DMS53 treated with DMSO at 0.1 percent for 48 hours (cell line): Measurements from ENCODE around the gene MYBBP1A.
A peak's percentile ranks its signal among the peaks of the same experiment; 100 is the strongest.

ENCODE experiments used
- DNase-seq: peaks from one replicate; lab custom pipeline; 2025; ENCODE audit not compliant: unreplicated experiment; lab: John Stamatoyannopoulos, UW

The MYBBP1A gene

DNA sequence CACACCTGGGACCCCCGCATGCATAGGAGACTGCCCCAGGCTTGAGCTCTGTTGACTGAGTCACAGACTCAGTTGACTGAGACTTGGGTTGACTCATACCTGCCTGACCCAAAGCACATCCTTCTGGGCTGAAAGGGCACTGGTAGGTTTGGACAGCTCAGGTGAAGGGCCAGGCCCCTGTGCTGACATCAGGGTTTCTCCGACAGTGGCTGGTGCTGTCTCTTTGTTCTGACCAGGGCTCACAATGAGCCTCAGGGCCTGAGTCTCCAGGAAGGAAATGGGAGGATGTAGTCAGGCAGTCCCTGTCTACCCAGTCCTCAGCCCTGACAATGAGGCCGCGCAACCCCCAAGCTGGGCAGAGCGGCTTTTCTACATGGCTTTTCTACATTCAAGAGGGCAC is 50.0 kb downstream of the MYBBP1A start:
- no peak for DNase-seq

DNA sequence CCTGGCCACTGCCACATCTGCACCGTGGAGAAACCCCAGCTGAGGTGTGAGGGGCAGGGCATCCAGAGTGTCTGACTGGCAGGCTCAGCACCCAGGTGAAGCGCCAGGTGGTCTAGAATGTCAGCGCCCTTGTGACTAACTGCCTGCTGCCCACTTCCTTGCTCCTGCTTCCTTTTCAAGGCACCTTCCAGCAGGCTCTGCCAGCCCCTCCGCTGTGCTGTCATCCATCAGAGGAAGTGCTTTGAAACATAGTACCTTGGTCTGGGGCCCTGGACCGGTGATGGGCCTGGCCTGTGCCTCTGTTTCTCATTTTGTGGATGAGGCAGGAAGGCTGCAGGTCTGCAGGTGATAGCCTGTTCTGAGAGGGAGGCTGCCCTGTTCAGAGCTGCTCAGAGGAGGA is 51.0 kb downstream of the MYBBP1A start:
- DNase-seq, result peak; percentile 24

DNA sequence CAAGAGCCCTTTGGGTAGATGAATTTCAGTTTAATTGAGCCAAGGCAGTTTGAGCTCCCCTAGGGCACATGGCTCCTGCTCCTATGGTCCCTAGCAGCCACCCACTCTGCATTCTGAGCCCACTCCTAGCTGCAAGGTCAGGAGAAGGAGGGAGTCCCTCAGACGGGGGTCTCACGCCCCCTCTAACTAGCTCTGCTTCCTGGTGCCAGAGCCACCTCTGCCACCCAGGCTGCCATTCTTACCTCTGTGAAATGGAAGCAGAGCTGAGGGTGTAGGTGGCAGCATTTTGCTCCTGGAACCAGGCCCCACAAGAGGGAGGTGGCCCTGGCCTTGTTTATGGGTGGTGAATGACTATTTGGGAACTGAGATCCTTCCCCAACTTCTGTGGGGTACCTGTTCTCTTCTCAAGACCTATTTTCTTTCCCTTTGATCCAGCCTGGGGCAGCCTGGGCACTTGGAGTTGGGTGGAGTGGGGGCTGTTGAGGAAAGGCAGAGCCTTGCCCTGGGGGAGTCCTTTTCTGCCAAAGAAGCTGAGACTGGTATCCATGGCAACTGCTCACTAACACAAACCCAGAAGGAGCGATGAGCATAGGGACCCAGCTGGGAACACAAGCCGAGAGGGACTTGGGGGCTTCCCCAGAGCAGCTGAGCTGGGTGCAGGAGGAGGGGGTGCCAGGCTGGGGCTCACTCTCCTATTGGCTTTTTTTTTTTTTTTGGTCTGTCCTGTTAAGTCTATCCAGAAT is 51.7 kb downstream of the MYBBP1A start:
- no peak for DNase-seq

DNA sequence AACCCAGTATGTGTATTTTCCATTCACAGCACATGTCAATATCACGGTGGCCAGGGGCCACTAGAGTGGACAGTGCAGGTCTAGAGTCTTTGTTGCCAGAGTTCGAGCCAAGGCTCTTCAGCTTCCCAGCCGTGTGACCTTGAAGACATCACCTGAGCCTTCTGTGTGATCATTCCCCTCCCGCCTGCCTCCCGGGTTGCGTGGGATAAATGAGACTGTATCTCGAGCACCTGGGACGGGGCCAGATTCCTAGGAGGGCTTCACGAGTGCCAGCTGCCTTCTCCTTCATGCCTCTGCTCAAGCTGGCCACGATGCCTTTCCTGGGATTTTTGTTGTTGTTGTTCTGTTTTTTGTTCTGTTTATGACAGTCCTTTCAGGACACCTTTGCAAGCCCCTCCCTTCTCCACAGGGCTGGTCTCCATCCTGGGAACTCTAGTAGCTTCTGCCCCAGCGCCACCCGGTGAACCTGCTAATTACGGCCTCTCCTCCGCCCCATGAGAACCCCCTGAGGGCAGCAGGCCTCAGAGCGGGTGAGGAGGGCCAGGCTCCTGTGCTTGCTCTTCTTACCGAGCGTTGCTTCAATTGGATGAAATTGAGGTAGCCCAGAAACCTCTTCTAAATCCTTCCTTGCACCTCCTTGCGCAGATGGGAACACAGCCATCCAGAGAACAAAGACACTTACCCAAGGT is 52.6 kb downstream of the MYBBP1A start:
- DNase-seq, result no peak

DNA sequence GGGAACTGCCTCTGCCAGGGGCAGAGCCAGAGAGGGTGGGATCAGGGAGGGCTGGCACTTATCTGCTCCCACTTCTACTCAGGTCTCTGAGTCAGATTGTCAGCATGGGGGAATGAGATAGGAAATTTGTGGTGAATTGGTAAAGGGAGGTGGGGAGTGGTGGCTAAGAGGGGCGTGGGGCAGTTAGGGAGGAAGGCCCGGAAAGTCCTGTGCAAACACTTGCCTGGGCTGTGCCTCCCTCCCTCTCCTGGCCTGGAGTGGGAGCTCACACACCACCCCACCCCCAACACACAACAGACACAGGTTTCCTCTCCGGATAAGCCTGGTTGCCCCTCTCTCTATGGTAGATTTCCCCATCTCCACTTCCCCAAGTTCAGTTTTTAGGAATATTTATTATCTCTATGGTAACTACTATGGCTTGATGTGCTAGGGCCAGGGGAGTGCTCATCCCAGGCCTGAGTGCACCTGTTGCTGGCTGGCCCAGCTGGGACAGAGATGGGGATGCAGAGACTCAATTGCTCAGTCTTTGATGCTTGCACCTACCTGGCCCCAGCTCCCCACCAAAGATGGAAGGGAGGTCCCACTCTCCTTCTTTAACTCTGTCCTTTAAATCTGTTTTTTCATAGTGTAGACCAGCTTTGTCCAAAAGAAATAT is 53.8 kb downstream of the MYBBP1A start:
- DNase-seq, result peak; percentile 12

GRCh38 chr17:4500191-4500571 is 55.0 kb downstream of the MYBBP1A start:
- DNase-seq, result no peak

DNA sequence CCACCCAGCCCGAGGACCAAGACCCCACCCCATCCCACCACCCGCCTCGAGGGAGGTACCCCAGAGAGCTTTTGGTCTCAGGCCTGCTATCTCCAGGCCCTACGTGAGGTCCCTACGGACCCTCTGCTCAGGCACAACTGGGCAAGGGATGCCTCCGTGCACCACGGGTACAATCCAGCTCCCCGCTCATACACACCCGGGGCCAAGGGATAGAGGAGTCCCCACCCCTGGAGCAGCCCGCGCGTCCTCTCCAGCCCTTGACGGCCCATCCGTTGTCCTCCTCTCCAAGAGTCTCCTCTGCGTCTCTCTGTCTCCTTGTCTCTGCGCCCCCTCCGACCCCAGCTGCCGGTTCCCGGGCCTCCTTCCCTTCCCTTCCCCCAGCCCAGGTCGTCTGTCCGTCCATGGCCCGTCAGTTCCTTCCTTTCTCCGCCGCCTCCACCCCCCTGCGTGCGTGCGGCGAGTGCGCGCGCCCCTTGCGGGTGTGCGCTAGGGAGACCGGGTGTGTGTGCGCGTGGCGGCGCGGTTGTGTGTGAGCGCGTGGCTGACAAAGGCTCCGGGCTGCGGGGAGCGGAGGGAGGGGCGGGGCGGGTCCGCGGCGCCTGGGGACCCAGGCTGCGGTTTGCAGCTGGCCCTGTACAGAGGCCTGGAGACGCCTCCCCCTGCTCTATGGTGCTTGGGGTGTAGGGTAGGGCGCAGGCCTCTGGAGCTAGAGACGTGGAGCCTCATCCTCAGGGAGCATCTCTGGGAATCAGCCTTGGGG is 55.6 kb downstream of the MYBBP1A start:
- DNase-seq, result no peak

DNA sequence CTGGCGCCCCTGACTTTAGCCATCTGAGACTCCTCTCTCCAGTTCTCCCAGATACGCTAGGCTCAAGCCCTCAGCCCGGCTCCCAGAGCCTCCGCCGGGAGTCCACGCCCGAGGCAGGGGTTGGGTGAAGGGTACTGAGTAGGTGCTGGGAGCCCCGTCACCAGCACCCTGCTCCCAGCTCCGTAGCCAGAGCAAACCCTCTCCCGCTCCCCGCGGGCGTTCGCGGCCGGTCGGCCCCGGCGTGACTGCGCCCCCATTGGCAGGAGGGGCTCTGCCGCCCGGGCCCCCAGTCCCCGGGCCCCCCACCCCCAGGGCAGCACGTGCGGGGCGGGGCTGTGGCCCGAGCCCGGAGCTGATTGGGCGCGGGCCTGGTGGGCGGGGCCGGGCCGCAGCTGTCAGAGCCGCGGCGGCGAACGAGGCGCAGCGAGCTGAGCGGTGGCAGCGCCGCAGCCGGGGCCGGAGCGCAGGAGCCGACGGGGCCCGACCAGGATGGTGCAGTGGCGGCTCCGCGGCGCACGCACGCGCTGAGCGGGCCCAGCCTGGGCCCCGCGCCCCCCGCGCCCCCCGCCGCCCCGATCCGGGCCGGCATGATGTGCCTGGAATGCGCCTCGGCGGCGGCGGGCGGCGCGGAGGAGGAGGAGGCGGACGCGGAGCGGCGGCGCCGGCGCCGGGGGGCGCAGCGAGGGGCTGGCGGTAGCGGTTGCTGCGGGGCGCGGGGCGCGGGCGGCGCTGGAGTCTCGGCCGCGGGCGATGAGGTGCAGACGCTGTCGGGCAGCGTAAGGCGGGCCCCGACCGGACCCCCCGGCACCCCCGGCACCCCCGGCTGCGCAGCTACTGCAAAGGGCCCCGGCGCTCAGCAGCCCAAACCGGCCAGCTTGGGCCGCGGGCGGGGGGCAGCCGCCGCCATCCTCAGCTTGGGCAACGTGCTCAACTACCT is 56.5 kb downstream of the MYBBP1A start, which contains the start of gene SPNS2:
SPNS2 (plus strand) TSS at position 421 of the 937 bp plus-strand sequence; CDS start at position 588, 167 bp downstream.
- DNase-seq, result peak; percentile 46

- DNase-seq, result peak; percentile 47
Measured at GRCh38 chr17:4497101-4497824, 57.9 kb downstream of the MYBBP1A start.

DNA sequence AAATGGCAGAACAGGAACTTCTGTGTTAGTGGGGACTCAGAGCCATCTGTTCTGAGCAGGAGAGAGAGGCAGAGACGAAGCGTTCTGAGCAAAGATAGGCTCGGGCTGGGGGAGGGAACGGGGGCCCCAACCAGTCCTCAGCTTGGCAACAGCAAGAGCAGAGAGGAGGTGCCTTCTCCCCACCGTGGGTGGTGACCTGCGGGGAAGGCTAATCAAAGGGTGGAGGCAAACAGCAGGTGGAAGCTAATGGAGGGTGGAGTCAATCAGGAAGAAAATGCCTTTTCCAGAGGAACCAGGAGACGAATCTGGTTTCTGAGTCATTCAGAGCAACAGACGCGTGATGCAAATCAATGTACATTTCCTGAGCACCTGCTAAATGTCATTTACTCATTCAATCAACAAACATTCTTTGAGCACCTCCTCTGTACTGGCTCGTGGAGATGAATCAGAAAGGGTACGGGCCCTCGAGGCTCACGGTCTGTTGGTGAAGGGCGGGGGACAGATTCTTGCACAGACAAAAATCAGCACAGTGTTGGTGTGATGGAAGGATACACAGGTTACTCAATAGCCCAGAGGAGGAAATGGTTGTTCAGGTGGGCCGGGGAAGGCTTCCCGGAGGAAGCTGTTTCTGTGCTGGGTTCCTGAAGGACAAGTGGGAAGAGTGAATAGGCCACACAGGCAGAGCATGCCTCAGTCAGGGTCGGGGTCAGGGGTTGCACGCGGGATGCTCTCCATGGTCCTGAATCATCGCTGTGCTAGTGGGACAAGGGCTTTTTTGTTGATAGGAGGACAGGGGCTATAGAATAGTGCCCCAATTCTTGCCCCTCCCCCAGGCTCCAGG is 62.2 kb downstream of the MYBBP1A start:
- DNase-seq, result peak; percentile 82

GRCh38 chr17:4490637-4491061 is 64.5 kb downstream of the MYBBP1A start:
- DNase-seq, result no peak

DNA sequence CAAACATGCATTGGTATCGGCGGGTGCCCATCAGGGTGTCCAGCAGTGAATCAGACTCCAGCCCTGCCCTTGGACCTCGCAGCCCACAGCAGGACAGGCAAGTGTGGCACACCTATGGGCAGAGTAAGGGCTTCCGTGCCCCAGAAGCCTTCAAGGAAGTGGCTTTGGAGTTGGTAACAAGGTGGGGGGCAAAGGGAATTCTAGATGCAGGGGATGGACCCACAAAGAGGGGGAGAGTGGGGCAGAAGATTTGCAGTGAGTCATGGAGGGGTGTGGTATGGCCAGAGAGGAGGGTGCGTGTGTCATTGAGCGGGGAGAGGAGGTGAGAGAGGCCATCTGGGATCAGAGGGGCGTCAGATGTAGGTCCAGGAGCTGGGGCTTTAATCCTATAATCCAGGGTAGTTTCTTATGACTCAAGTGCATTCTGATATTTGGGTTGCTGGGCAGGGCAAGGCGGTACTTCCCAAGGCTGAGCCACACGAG is 65.0 kb downstream of the MYBBP1A start:
- no peak for DNase-seq

- DNase-seq, result no peak
Measured at GRCh38 chr17:4488989-4489595, 66.1 kb downstream of the MYBBP1A start.
